Hematopoietic multipotent progenitor cell treated with erythropoietin and hydrocortisone succinate and interleukin-3 and kit ligand, for 6 days (in vitro differentiated cells): ENCODE results near the gene RNU5D-1.

ENCODE experiments used
- DNase-seq: peaks from one replicate; pipeline ENCODE4 v3.0.0-alpha.2; 2015

The RNU5D-1 gene

GRCh38 chr1:44698138-44698537 lies 32.8 kb downstream of the RNU5D-1 start:
- no peak for DNase-seq

- DNase-seq = peak; percentile 56
Measured at GRCh38 chr1:44696789-44697345, 34.1 kb downstream of the RNU5D-1 start.

GRCh38 chr1:44696101-44696500 lies 34.9 kb downstream of the RNU5D-1 start:
- no peak for DNase-seq

- no peak for DNase-seq
Measured at GRCh38 chr1:44695671-44696070, 35.3 kb downstream of the RNU5D-1 start.

GRCh38 chr1:44694863-44695478 lies 36.0 kb downstream of the RNU5D-1 start:
- DNase-seq = no peak

GRCh38 chr1:44693900-44694299 lies 37.1 kb downstream of the RNU5D-1 start:
- no peak for DNase-seq

- DNase-seq = no peak
Measured at GRCh38 chr1:44693159-44693558, 37.8 kb downstream of the RNU5D-1 start.

- no peak for DNase-seq
Measured at GRCh38 chr1:44689447-44689765, 41.6 kb downstream of the RNU5D-1 start.

GRCh38 chr1:44688760-44689446 lies 42.1 kb downstream of the RNU5D-1 start:
- no peak for DNase-seq

- no peak for DNase-seq
Measured at GRCh38 chr1:44685881-44686280, 45.1 kb downstream of the RNU5D-1 start.

GRCh38 chr1:44685218-44685617 lies 45.8 kb downstream of the RNU5D-1 start:
- DNase-seq = no peak

GRCh38 chr1:44684525-44684924 lies 46.4 kb downstream of the RNU5D-1 start:
- DNase-seq = no peak

- no peak for DNase-seq
Measured at GRCh38 chr1:44682883-44683265, 48.1 kb downstream of the RNU5D-1 start.

- no peak for DNase-seq
Measured at GRCh38 chr1:44681905-44682882, 48.8 kb downstream of the RNU5D-1 start.
